NCI-H526 treated with DMSO at 0.1 percent for 48 hours (cell line): Measurements from ENCODE around the gene THAP8.
"Not testable (repeated sequence)": the region's sequence is repeated elsewhere in the genome, so short reads cannot be mapped to it uniquely, and the experiment has no call there.

ENCODE experiments used
- DNase-seq: peaks from one replicate; lab custom pipeline; 2025; lab: John Stamatoyannopoulos, UW

The THAP8 gene

GRCh38 chr19:36068810-36069499, 14.9 kb upstream of the THAP8 start:
- DNase-seq, result not testable (repeated sequence)

DNA sequence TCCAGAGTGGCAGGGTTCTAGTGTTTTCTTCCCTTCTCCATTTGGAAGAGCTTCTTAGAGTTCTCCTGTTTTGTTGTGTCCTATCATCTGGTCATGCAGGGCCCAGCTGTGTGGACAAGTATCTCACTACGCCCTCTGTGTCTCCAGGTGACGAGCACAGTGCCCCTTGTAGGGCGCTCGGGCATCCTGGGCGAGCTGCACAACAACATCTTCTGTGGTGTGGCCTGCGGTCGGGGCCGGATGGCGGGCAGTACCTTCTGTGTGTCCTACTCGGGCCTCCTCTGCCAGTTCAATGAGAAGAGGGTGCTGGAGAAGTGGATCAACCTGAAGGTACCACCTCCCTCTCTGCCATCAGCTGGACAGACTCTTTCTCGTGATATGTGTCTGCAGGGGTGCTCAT, 13.6 kb upstream of the THAP8 start:
- DNase-seq, result no peak

GRCh38 chr19:36064826-36065225, 10.7 kb upstream of the THAP8 start:
- DNase-seq, result no peak

GRCh38 chr19:36061367-36061766, 7.3 kb upstream of the THAP8 start:
- no peak for DNase-seq

- DNase-seq, result no peak
Observed at GRCh38 chr19:36060430-36060829, 6.3 kb upstream of the THAP8 start.

DNA sequence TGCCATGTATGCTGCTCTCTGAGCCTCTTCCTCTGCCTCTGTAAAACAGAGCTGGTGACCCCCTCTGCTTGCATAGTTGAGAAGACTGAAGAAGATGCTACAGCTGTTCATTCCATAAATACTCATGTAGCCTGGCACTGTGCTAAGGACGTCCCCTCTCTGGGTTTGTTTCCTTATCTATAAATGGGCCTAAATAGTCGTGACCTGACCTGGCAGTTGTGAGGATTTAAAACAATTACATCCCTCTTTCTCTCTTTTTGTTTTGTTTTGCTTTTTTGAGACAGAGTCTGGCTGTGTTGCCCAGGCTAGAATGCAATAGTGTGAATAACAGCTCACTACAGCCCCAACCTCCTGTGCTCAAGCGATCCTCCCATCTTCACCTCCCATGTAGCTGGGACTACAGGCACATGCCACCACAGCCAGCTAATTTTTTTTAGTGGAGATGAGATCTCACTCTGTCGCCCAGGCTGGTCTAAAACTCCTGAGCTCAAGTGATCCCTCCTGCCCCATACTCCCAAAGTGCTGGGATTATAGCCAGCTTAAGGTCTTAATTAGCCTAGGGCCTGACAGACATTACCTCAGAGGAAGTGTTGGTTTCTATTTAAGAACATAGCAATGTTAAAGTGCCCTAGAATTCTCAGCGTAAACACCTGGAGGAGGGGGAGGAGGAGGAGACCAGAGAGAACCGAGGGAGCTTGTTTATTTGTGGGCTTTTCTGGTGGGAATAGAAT, 5.3 kb upstream of the THAP8 start:
- DNase-seq, result no peak

GRCh38 chr19:36058481-36059179, 4.5 kb upstream of the THAP8 start:
- no peak for DNase-seq

DNA sequence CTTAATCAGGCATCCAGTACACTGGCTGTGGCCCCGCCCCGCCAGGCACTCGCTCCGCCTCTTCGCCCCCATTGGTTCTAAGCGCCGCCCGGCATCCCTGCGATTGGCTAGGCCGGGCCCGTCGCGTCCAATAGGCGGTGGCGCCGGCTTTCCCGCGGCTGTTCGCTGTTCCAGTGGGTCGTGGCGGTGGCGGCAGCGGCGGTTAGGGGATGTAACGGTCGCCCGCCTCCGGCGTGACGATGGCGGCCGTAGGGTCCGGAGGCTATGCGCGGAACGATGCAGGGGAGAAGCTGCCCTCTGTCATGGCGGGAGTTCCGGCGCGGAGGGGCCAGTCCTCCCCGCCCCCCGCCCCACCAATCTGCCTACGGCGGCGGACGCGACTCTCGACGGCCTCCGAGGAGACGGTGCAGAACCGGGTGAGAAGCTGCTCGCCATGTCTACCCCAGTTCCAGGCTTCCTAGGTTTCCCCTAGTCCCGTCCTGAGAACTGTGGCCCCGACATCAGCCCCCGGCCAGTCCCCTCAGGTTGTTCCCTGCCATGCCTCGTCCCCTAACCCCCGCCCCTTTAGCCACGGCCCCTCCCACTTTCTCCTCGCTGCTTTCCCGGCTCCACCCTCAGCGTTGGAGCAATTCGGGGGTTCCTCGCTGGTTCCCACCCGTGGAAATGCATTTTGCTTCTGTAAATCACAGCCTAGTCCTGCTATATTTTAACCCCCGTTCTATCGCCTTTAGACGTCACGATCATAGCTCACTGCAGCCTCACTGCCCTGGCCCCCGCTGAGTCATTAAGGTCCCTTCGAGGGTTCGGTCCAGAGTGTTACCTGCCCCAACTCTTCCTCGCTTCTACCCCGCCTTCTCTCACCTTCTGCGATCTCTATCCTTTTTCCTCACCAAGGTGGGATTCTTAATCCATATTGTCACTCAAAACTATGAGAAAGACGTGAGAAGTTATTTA, 925 bp upstream of the THAP8 start, which contains the start of gene WDR62:
WDR62 (plus strand) TSS at position 165 of the 954 bp plus-strand sequence; CDS start at position 240, 75 bp downstream.
- DNase-seq, result peak; percentile 99

- DNase-seq, result no peak
Observed at GRCh38 chr19:36051637-36052036, 2.4 kb downstream of the THAP8 start.

- peak; percentile 23 for DNase-seq
Observed at GRCh38 chr19:36051236-36051635, 2.8 kb downstream of the THAP8 start.

DNA sequence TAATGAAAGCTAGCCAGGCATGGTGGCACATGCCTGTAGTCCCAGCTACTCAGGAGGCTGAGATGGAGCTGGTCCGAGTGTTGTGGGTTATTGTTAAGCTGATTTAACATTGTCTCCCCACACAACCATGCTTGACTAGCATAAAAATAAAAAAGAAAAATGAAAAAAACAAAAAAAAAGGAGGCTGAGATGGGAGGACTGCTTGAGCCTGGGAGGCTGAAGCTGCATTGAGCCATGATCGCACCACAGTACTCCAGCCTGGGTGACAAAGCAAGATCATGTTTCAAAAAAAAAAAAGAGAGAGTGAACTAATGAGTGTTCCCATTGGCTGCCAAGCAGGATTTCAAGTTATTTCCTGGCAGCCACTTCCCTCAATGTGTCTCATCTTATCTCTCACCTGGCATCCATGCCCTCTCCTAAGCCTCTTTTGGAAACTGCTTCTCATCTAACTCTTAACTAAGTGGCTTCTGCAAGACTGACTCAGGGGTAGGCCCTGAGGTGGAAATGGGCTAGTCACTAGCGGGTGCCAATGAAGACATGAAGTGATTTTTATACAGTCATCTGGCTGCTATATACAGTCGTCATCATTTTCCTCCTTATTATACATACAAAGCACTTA, 4.9 kb downstream of the THAP8 start:
- no peak for DNase-seq

- DNase-seq, result no peak
Observed at GRCh38 chr19:36047835-36048234, 6.2 kb downstream of the THAP8 start.

DNA sequence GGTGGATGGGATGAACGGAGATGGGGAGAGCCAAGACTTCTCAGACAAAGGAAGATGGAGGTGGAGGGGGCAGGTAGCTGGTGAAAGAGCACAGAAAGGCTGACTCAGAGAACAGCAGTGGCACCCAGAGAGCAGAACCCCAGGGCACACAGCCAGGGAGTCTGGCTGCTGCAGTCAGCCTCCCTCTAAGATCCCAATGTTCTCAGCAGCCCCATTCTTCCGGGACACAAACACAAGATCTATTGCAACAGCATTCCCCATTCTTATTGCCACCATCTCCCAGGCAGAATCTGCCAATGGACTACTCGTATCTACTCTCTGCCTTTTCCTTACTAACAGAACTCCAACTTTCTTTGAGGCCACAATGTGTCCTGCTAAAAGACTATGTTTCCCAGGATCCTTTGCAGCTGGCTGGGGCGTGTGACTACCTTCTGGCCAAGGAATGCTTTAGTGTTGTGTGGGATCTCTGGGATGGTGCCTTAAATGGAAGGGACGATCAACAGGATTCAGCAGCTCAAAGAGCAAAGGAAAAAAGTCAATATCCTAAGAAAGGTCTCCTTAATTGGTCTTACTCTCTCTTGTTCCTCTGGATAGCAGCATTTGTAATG, 7.5 kb downstream of the THAP8 start:
- DNase-seq, result no peak

DNA sequence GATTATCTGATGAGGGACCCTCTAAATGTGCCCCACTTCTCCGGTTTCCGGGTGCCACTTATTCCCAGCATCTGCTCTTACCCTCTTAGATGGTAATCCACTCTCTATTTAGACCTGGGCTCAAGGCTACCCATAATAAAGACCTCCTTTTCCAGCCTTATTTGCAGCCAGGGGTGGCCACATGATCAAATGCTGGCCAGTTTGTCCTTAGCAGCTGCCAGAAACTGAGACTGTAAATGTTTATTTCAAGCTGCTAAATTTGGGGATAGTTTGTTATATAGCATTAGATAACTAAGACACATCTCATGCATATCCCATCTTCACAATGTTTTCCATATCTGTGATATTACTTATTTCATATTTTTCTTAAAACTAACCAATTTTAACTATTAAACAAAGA, 10.1 kb downstream of the THAP8 start:
- DNase-seq, result no peak

- DNase-seq, result no peak
Observed at GRCh38 chr19:36041831-36042230, 12.3 kb downstream of the THAP8 start.

GRCh38 chr19:36041092-36041491, 13.0 kb downstream of the THAP8 start:
- not testable (repeated sequence) for DNase-seq

- DNase-seq, result no peak
Observed at GRCh38 chr19:36040495-36040894, 13.6 kb downstream of the THAP8 start.

DNA sequence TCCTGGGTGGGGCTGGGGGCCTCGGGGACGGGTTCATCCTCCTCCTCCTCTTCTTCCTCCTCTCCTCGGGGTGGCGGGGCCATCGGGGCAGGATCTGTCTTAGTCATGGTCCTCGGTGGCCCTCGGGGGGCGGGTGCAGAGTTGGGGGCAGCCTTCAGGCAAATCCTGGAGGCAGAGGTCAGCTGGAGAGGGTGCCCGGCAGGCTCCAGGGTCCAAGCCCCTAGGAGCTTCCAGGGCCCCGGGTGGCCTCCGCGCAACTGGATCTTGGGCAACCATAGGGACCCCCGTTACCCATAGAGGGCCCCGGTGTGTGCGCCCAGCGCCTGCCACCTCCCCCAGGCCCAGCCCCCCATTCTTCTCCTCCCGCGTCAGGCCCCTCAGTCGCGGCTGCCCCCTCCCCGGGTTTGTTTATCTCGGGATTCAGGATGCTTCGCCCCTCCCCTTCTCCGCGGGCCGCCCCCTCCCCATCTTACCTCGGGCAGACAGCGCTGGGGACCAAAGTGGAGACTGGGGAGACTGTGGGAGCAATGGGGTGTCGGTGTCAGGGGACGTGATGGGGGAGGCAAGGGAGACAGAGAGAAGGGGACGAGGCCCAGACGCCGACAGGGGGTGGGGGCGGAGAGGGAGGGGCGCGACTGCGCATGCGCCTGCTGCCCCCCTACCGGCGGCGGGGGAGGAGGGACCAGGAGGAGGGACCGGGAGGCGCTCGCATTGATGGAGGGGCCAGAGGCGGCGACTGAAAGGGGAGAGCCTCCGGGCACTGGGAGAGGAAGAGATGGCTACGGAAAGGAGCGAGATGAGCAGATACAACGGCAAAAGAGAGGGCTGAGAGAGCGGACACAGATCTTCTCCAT, 21.6 kb downstream of the THAP8 start, which contains the start of gene CLIP3:
CLIP3 (minus strand) TSS at position 623 of the 854 bp plus-strand sequence; CDS start at position 107, 516 bp downstream.
- peak; percentile 40 for DNase-seq

- DNase-seq, result no peak
Observed at GRCh38 chr19:36031308-36031707, 22.8 kb downstream of the THAP8 start.
